GM12891 (cell line): ENCODE results near the gene PHACTR3.

ENCODE experiments used
- POLR2A ChIP-seq: IDR thresholded peaks from 2 replicates; pipeline ENCODE4 v1.6.1; 2011; ENCODE audit warnings: low read depth, low read length, control low read depth
- POLR2AphosphoS5 ChIP-seq: IDR thresholded peaks from 2 replicates; pipeline ENCODE4 v1.6.1; 2011; ENCODE audit warnings: low read depth, low read length, control low read depth
- SPI1 ChIP-seq: IDR thresholded peaks from 2 replicates; pipeline ENCODE4 v1.6.1; 2011; ENCODE audit warnings: low read depth, low read length, control low read depth
- TAF1 ChIP-seq: IDR thresholded peaks from 2 replicates; pipeline ENCODE4 v1.6.1; 2011; ENCODE audit warnings: low read depth, low read length, control low read depth

DNA sequence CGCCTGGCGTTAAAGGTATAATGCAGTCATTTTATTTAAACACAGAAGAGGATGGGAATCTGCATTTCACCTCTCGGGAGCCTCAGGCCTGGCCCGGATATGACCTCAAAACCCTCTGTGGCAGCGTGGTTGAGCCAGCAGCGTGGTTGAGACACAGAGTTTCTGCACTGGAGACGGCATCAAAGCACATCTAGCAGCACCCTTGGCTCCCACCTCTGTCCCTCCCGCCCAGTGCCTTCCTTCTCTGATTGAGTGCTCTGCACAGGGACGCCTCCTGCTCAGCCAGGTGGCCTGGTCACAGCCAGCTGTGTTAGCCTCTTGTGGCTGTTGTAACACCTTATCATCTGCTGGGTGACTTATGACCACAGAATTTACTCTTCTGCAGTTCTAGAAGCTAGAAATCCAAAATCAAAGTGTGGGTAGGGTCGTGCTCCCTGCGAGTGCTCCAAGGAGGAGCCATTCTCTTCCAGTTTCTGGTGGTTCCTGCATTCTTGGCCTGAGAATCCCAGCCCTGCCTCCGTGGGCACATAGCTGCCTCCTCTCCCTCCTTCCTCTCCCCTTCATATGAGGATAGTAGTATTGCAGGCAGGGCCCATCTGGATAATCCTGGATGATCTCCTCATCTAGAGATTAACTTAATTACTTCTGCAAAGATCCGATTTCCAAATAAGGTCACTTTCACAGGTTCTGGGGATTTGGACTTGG lies 172.4 kb downstream of the PHACTR3 start:
- TF ChIP-seq POLR2A (no peak), POLR2AphosphoS5 (no peak), TAF1 (no peak), SPI1 (no peak)
